ENCODE measurements around the gene RIN1.

RIN1 gene

DNA sequence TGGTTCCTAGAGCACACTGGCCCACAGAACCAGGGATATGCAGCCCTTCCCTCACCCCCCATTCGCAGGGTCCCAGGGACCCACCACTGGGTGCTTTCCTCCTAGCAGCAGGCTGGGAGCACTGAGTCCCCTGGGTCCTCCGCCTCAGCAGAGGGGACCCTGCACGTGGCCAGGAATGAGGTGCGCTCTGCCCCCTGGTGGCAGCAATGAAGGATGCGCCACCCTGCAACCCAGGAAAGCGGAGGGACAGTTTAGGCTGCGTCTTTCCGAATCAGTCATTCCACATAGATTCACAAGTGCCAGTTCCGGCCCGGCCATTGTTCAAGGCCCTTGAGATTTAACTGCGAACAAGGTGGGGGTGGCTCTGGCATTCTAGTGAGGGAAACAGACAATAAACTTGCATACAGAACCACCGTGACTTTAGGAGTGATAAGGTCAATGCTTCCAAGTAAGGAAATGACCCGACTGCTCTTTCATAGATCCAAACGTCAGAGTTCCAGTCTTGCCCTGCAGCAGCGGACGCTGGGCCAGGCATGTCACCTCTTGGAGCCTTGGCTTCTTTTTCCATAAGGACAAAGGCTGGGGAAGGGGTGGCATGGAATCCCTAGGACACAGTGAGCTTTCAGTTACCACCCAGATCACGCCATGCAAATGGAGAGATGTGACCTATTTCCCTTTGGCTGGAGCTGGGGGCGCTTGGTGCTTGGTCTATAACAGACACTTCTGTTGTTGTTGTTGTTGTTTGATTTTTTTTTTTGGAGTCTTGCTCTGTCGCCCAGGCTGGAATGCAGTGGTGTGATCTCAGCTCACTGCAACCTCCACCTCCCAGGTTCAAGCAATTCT lies 7.7 kb downstream of the RIN1 start:
- Histone ChIP-seq H3K9me3 (ENCODE audit: control insufficient read depth, low read length) (no peaks in the 10 kb centered on the region), H3K79me1 (replicated peaks; ENCODE audit: low read length, poor library complexity, severe bottlenecking) (peaks cover 13% of the 10 kb centered on the region), H3K4ac (ENCODE audit: low read depth in 1 of 2, low read length in 2 of 2) (peak overlapping the region; percentile 40 to 92), H3K9ac (ENCODE audit: low read length) (peak overlapping the region; percentile 85), H3K14ac (ENCODE audit: low read length in 2 of 2) (peak overlapping the region in 1 of 2 experiments; percentile 88), H2BK120ac (ENCODE audit: low read depth, low read length) (peak overlapping the region; percentile 74), H4K91ac (ENCODE audit: low read length) (peak overlapping the region; percentile 98), H4K8ac (ENCODE audit: low read length) (peak overlapping the region; percentile 88), H3K27ac (ENCODE audit: low read length, poor library complexity, severe bottlenecking) (peak overlapping the region; percentile 34), H2AK5ac (ENCODE audit: low read length, severe bottlenecking) (peak overlapping the region; percentile 14), H3K27me3 (ENCODE audit: control insufficient read depth in 1 of 2, insufficient read depth in 1 of 2, low read length in 2 of 2) (no peaks in the 10 kb centered on the region), H2BK12ac (ENCODE audit: low read length in 2 of 2) (peak overlapping the region; percentile 99), H2AFZ (ENCODE audit: low read depth, low read length) (no peak overlapping the region), H2BK15ac (ENCODE audit: low read depth, poor library complexity, severe bottlenecking) (no peak overlapping the region), H3K36me3 (ENCODE audit: control insufficient read depth in 1 of 2, insufficient read depth in 2 of 2, low read depth in 1 of 2, low read length in 2 of 2) (peaks cover 26 to 31% of the 10 kb centered on the region in 2 experiments), H3K4me3 (ENCODE audit: insufficient read depth in 1 of 2, low read depth in 1 of 2, low read length in 2 of 2) (peak overlapping the region in 1 of 2 experiments; percentile 60), H2BK5ac (ENCODE audit: low read depth, low read length, poor library complexity, severe bottlenecking) (no peak overlapping the region), H3K4me2 (ENCODE audit: low read length, poor library complexity, severe bottlenecking) (no peak overlapping the region), H3K23ac (ENCODE audit: low read length in 2 of 2) (no peak overlapping the region), H3K18ac (ENCODE audit: low read depth in 1 of 2, low read length in 2 of 2) (peak overlapping the region; percentile 96), H3K4me1 (ENCODE audit: control insufficient read depth, insufficient read depth, low read depth, low read length) (peaks cover 63% of the 10 kb centered on the region)
- peak; percentile 86 for DNase-seq
- WGBS: 10% methylated on average over 19 of the region's 19 CpGs

DNA sequence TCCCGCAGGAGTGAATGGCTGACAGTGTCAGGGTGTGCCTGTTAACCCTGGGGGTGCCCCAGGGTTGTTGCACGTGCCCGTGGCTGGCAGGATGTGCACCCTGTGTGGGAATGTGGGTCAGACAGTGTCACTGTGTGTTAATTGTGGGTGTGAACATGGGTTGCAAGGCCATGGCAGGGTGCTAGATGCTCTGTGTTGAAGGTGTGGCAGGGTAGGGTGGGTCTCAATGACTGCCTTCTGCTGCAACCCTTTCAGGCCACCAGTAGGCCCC lies 8.3 kb downstream of the RIN1 start:
- Histone ChIP-seq H3K4ac (ENCODE audit: low read depth in 1 of 2, low read length in 2 of 2) (peak overlapping the region; percentile 92 to 95), H4K8ac (ENCODE audit: low read length) (peak overlapping the region; percentile 24), H3K18ac (ENCODE audit: low read depth in 1 of 2, low read length in 2 of 2) (peak overlapping the region; percentile 96), H3K36me3 (ENCODE audit: control insufficient read depth in 1 of 2, insufficient read depth in 2 of 2, low read depth in 1 of 2, low read length in 2 of 2) (peaks cover 20 to 25% of the 10 kb centered on the region in 2 experiments), H3K4me3 (ENCODE audit: insufficient read depth in 1 of 2, low read depth in 1 of 2, low read length in 2 of 2) (peak overlapping the region in 1 of 2 experiments; percentile 60), H2AFZ (ENCODE audit: low read depth, low read length) (no peak overlapping the region), H3K27me3 (ENCODE audit: control insufficient read depth in 1 of 2, insufficient read depth in 1 of 2, low read length in 2 of 2) (no peaks in the 10 kb centered on the region), H3K9me3 (ENCODE audit: control insufficient read depth, low read length) (no peaks in the 10 kb centered on the region), H3K14ac (ENCODE audit: low read length in 2 of 2) (peak overlapping the region in 1 of 2 experiments; percentile 88), H2BK120ac (ENCODE audit: low read depth, low read length) (peak overlapping the region; percentile 65), H3K9ac (ENCODE audit: low read length) (peak overlapping the region; percentile 85), H4K91ac (ENCODE audit: low read length) (peak overlapping the region; percentile 98), H3K27ac (ENCODE audit: low read length, poor library complexity, severe bottlenecking) (peak overlapping the region; percentile 21), H3K4me2 (ENCODE audit: low read length, poor library complexity, severe bottlenecking) (no peak overlapping the region), H2BK15ac (ENCODE audit: low read depth, poor library complexity, severe bottlenecking) (no peak overlapping the region), H3K23ac (ENCODE audit: low read length in 2 of 2) (no peak overlapping the region), H3K79me1 (replicated peaks; ENCODE audit: low read length, poor library complexity, severe bottlenecking) (peaks cover 13% of the 10 kb centered on the region), H2AK5ac (ENCODE audit: low read length, severe bottlenecking) (peak overlapping the region; percentile 51), H2BK5ac (ENCODE audit: low read depth, low read length, poor library complexity, severe bottlenecking) (no peak overlapping the region), H2BK12ac (ENCODE audit: low read length in 2 of 2) (peak overlapping the region; percentile 99), H3K4me1 (ENCODE audit: control insufficient read depth, insufficient read depth, low read depth, low read length) (peaks cover 58% of the 10 kb centered on the region)
- 68% methylated on average over 3 of the region's 3 CpGs for whole genome bisulfite sequencing
- DNase-seq: no peak

- H3K23ac ChIP-seq (ENCODE audit: low read length in 2 of 2): no peak overlapping the region
- WGBS: 56% methylated on average over 9 of the region's 10 CpGs
- H2AFZ ChIP-seq (ENCODE audit: low read depth, low read length): peak overlapping the region; percentile 19
- peak overlapping the region; percentile 93 to 95 for H3K4ac ChIP-seq (ENCODE audit: low read depth in 1 of 2, low read length in 2 of 2)
- H3K18ac ChIP-seq (ENCODE audit: low read depth in 1 of 2, low read length in 2 of 2): peak overlapping the region; percentile 96
- H2AK5ac ChIP-seq (ENCODE audit: low read length, severe bottlenecking): peak overlapping the region; percentile 83
- peak overlapping the region; percentile 85 for H4K8ac ChIP-seq (ENCODE audit: low read length)
- peak overlapping the region; percentile 98 for H4K91ac ChIP-seq (ENCODE audit: low read length)
- peaks cover 54% of the 10 kb centered on the region for H3K4me1 ChIP-seq (ENCODE audit: control insufficient read depth, insufficient read depth, low read depth, low read length)
- H3K9ac ChIP-seq (ENCODE audit: low read length): peak overlapping the region; percentile 85
- H3K14ac ChIP-seq (ENCODE audit: low read length in 2 of 2): peak overlapping the region in 1 of 2 experiments; percentile 88
- peak overlapping the region in 1 of 2 experiments; percentile 60 for H3K4me3 ChIP-seq (ENCODE audit: insufficient read depth in 1 of 2, low read depth in 1 of 2, low read length in 2 of 2)
- H3K27ac ChIP-seq (ENCODE audit: low read length, poor library complexity, severe bottlenecking): peak overlapping the region; percentile 96
- H3K4me2 ChIP-seq (ENCODE audit: low read length, poor library complexity, severe bottlenecking): peak overlapping the region; percentile 4
- peak overlapping the region; percentile 94 for H2BK15ac ChIP-seq (ENCODE audit: low read depth, poor library complexity, severe bottlenecking)
- no peaks in the 10 kb centered on the region for H3K9me3 ChIP-seq (ENCODE audit: control insufficient read depth, low read length)
- peak; percentile 84 for DNase-seq
- peaks cover 9% of the 10 kb centered on the region for H3K79me1 ChIP-seq (replicated peaks; ENCODE audit: low read length, poor library complexity, severe bottlenecking)
- peak overlapping the region; percentile 84 for H2BK5ac ChIP-seq (ENCODE audit: low read depth, low read length, poor library complexity, severe bottlenecking)
- peak overlapping the region; percentile 65 for H2BK120ac ChIP-seq (ENCODE audit: low read depth, low read length)
- peak overlapping the region; percentile 99 for H2BK12ac ChIP-seq (ENCODE audit: low read length in 2 of 2)
- H3K36me3 ChIP-seq (ENCODE audit: control insufficient read depth in 1 of 2, insufficient read depth in 2 of 2, low read depth in 1 of 2, low read length in 2 of 2): peaks cover 14 to 20% of the 10 kb centered on the region in 2 experiments
- no peaks in the 10 kb centered on the region for H3K27me3 ChIP-seq (ENCODE audit: control insufficient read depth in 1 of 2, insufficient read depth in 1 of 2, low read length in 2 of 2)
Observed at GRCh38 chr11:66327171-66328030, 8.8 kb downstream of the RIN1 start.

Data from mesenchymal stem cell (in vitro differentiated cells and primary cell).